CD4-positive, alpha-beta T cell (primary cell): Measurements from ENCODE around the gene WWOX. TPM values are rescaled to one million over a fixed set of nuclear protein-coding genes. Genes with fewer than 3 reads are reported as not detected.

Experiments used
- ATAC-seq: fragments of 200-7000 bp; cut with Tn5 transposase; one replicate; pipeline ENCODE4 v1.10.0; 2022; ENCODE audit warnings: mild to moderate bottlenecking; ENCODE audit not compliant: poor library complexity
- CTCF ChIA-PET: fragments of 350-600 bp; sonication (Branson Sonifier 250); formaldehyde crosslinking; loops from one replicate; lab custom pipeline; 2021; ENCODE audit warnings: antibody characterized with exemption, inconsistent platforms; lab: Charles Lee
- POLR2A ChIA-PET: fragments of 350-600 bp; sonication (Branson Sonifier 250); formaldehyde crosslinking; loops from one replicate; lab custom pipeline; 2021; ENCODE audit warnings: antibody characterized with exemption, inconsistent platforms; lab: Charles Lee
- DNase-seq, 14 experiments: peaks; one replicate each; pipeline ENCODE4 v3.0.0-alpha.2; 2013 to 2020; ENCODE audit warnings: mixed read lengths in 2 of 14
- H3K27ac ChIP-seq, 2 donors: one replicate each; pipeline versions ENCODE4 v1.5.1 to v1.7.0; 2013; ENCODE audit warnings: low read length in 2 of 2, low read depth in 1 of 2, mild to moderate bottlenecking in 1 of 2
- H3K27me3 ChIP-seq, 2 experiments: 1 replicate in 1 of 2; 2 replicates in 1 of 2; pipeline versions ENCODE4 v1.6.1 to v1.7.0; 2013; ENCODE audit warnings: low read length in 2 of 2, control low read depth in 1 of 2, mild to moderate bottlenecking in 1 of 2, moderate library complexity in 1 of 2; ENCODE audit not compliant: insufficient read depth in 2 of 2, control insufficient read depth in 1 of 2
- H3K36me3 ChIP-seq: one replicate; pipeline ENCODE4 v1.6.1; 2013; ENCODE audit warnings: low read length, control low read depth; ENCODE audit not compliant: insufficient read depth
- H3K4me1 ChIP-seq: one replicate; pipeline ENCODE4 v1.6.1; 2013; ENCODE audit warnings: low read length, control low read depth; ENCODE audit not compliant: insufficient read depth
- H3K4me3 ChIP-seq: one replicate; pipeline ENCODE4 v1.5.1; 2013; ENCODE audit warnings: mild to moderate bottlenecking, low read length, moderate library complexity
- H3K9me3 ChIP-seq, 2 experiments: 1 replicate in 1 of 2; 2 replicates in 1 of 2; pipeline versions ENCODE4 v1.6.1 to v1.7.0; 2013; ENCODE audit warnings: low read length in 2 of 2, mild to moderate bottlenecking in 2 of 2, control low read depth in 1 of 2, moderate library complexity in 1 of 2; ENCODE audit not compliant: control insufficient read depth in 1 of 2, insufficient read depth in 1 of 2
- H3K27ac Mint-ChIP-seq: one replicate; pipeline ENCODE4 v1.8.0; 2020; ENCODE audit warnings: mixed read lengths
- H3K27me3 Mint-ChIP-seq: one replicate; pipeline ENCODE4 v1.8.0; 2021; ENCODE audit warnings: mixed read lengths
- H3K36me3 Mint-ChIP-seq: one replicate; pipeline ENCODE4 v1.8.0; 2021; ENCODE audit warnings: low read depth, mixed read lengths
- H3K4me1 Mint-ChIP-seq: one replicate; pipeline ENCODE4 v1.8.0; 2021; ENCODE audit warnings: low read depth, mixed read lengths
- H3K4me3 Mint-ChIP-seq: one replicate; pipeline ENCODE4 v1.8.0; 2020; ENCODE audit warnings: mild to moderate bottlenecking, mixed read lengths
- H3K9me3 Mint-ChIP-seq: one replicate; pipeline ENCODE4 v1.8.0; 2020; ENCODE audit warnings: mixed read lengths
- intact Hi-C, 2 experiments: fragments of 100-400 bp; cut with DNase I in 1 of 2; cut with micrococcal nuclease in 1 of 2; formaldehyde crosslinking; loops; one replicate each; pipeline versions ENCODE4 v1.15.1 to v1.9.0; 2023 to 2025; cut with DNase I, micrococcal nuclease
- total RNA-seq, 174 experiments: library from RNA in 2 of 174; stranded (reverse) in 2 of 174; gene quantifications; one replicate each; pipeline ENCODE4 v1.2.3 and lab custom pipeline; 2021 to 2026
- TF ChIP-seq, protein P1 (sequence below): fragments of 200-600 bp; IDR thresholded peaks from one replicate; pipeline ENCODE4 v1.8.0; 2022; ENCODE audit warnings: antibody characterized with exemption, mild to moderate bottlenecking

The WWOX gene
- total RNA-seq, 2 experiments from 2014 or later, result 19.3 to 21.7 TPM

DNA sequence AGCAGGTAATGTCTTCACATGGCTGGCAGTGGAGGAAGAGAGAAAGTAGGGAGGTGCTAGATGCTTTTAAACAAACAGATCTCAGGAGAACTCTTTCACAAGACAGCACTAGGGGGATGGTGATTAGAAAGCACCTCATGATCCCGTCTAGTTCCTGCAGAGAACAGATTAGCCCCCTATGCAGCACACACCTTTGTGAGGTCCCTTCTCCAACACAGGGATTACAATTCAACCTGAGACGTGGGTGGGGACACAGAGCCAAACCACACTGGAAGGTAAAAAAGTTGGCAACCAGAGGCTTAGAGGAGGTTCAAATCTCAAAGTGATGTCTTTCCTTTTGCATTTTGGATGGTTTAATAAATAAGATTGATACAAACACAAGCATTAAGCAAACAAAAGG, 394.7 kb downstream of the WWOX start:
- H3K4me1 Mint-ChIP-seq, result no peaks in the 10 kb centered on the region
- CTCF ChIA-PET, result no interaction called here
- H3K4me3 ChIP-seq, result no peak overlapping the region
- no peaks in the 10 kb centered on the region for H3K9me3 ChIP-seq
- intact Hi-C loops, result loop anchor here in 1 of 2 experiments (10.0 kb wide), 1 partner anchor 359 kb away; no protein-coding TSS in a partner anchor
- POLR2A ChIA-PET, result no interaction called here
- TF ChIP-seq, protein P1, sequence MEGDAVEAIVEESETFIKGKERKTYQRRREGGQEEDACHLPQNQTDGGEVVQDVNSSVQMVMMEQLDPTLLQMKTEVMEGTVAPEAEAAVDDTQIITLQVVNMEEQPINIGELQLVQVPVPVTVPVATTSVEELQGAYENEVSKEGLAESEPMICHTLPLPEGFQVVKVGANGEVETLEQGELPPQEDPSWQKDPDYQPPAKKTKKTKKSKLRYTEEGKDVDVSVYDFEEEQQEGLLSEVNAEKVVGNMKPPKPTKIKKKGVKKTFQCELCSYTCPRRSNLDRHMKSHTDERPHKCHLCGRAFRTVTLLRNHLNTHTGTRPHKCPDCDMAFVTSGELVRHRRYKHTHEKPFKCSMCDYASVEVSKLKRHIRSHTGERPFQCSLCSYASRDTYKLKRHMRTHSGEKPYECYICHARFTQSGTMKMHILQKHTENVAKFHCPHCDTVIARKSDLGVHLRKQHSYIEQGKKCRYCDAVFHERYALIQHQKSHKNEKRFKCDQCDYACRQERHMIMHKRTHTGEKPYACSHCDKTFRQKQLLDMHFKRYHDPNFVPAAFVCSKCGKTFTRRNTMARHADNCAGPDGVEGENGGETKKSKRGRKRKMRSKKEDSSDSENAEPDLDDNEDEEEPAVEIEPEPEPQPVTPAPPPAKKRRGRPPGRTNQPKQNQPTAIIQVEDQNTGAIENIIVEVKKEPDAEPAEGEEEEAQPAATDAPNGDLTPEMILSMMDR, result no peak
- H3K27ac ChIP-seq, result no peak overlapping the region
- H3K9me3 Mint-ChIP-seq, result no peaks in the 10 kb centered on the region
- no peak for ATAC-seq
- no peaks in the 10 kb centered on the region for H3K36me3 Mint-ChIP-seq
- no peaks in the 10 kb centered on the region for H3K27me3 ChIP-seq
- H3K4me3 Mint-ChIP-seq, result no peak overlapping the region
- no peaks in the 10 kb centered on the region for H3K36me3 ChIP-seq
- no peak for DNase-seq
- H3K27ac Mint-ChIP-seq, result no peak overlapping the region
- no peaks in the 10 kb centered on the region for H3K4me1 ChIP-seq
- no peaks in the 10 kb centered on the region for H3K27me3 Mint-ChIP-seq

DNA sequence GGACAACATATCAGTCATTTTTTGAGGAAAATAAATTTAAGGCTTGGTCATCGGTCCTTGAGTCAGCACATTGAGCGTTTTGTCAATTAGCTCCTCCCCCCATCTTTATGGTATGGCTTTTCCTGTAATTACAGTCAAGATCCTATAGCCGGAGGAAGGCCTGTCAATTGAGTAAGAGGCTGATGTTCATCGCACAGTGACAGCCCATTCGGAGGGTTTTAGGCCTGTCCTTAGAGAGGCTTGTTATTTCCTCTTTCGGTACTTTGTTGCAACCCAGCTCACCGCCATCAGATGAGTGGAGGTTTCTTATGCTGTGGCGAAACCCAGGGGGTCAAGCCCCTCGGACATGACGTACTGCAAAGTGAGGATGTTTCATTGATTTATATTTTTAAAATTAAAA, 395.2 kb downstream of the WWOX start:
- Mint-ChIP-seq H3K27ac (no peak overlapping the region), H3K4me1 (no peaks in the 10 kb centered on the region), H3K27me3 (no peaks in the 10 kb centered on the region), H3K36me3 (no peaks in the 10 kb centered on the region), H3K4me3 (no peak overlapping the region), H3K9me3 (no peaks in the 10 kb centered on the region)
- Histone ChIP-seq H3K4me1 (no peaks in the 10 kb centered on the region), H3K27me3 (no peaks in the 10 kb centered on the region), H3K4me3 (no peak overlapping the region), H3K27ac (no peak overlapping the region), H3K36me3 (no peaks in the 10 kb centered on the region), H3K9me3 (no peaks in the 10 kb centered on the region)
- CTCF ChIA-PET, result no interaction called here
- ATAC-seq (no peak), DNase-seq (no peak)
- intact Hi-C loops, result loop anchor here in 1 of 2 experiments (10.0 kb wide), 1 partner anchor 360 kb away; no protein-coding TSS in a partner anchor
- TF ChIP-seq, protein P1, result no peak
- POLR2A ChIA-PET, result no interaction called here

DNA sequence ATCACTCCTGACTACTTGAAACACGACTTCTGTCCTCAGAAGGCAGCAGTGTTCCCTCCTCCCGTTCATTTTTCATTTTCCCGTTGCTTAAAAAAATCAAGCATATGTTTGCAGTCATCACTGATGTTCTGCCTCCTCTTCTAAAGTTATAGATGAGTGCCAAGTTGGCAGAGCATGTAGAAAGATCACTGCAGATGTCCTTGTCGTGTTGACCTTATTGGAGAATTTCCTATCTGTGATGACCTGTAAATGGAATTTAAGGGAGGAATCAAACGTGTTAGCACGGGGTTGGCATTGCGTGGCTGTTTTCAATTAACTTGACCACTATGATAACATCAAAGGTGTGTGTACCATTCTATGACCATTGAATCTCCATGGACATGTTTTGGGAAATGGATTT, 396.7 kb downstream of the WWOX start:
- DNase-seq (no peak), ATAC-seq (no peak)
- Histone ChIP-seq H3K4me3 (no peak overlapping the region), H3K4me1 (no peaks in the 10 kb centered on the region), H3K9me3 (no peaks in the 10 kb centered on the region), H3K27ac (no peak overlapping the region), H3K27me3 (no peaks in the 10 kb centered on the region), H3K36me3 (no peaks in the 10 kb centered on the region)
- H3K27ac Mint-ChIP-seq, result no peak overlapping the region
- intact Hi-C loops, result loop anchor here in 1 of 2 experiments (10.0 kb wide), 1 partner anchor 361 kb away; no protein-coding TSS in a partner anchor
- TF ChIP-seq, protein P1, result no peak
- ChIA-PET CTCF (interaction anchor here (0.5 kb wide), 1 partner anchor 1155 kb away, joined by 4 read pairs; no protein-coding TSS in a partner anchor), POLR2A (no interaction called here)
- no peaks in the 10 kb centered on the region for H3K4me1 Mint-ChIP-seq
- no peaks in the 10 kb centered on the region for H3K9me3 Mint-ChIP-seq
- H3K27me3 Mint-ChIP-seq, result no peaks in the 10 kb centered on the region
- no peak overlapping the region for H3K4me3 Mint-ChIP-seq
- no peaks in the 10 kb centered on the region for H3K36me3 Mint-ChIP-seq
